HK-2 (cell line): ENCODE data around the gene YWHAG.
"Not testable (repeated sequence)": the region's sequence is repeated elsewhere in the genome, so short reads cannot be mapped to it uniquely, and the experiment has no call there.

ENCODE experiments used
- DNase-seq: peaks from one replicate; pipeline ENCODE4 v3.0.0-alpha.2; 2018; ENCODE audit not compliant: unreplicated experiment

Gene YWHAG

DNA sequence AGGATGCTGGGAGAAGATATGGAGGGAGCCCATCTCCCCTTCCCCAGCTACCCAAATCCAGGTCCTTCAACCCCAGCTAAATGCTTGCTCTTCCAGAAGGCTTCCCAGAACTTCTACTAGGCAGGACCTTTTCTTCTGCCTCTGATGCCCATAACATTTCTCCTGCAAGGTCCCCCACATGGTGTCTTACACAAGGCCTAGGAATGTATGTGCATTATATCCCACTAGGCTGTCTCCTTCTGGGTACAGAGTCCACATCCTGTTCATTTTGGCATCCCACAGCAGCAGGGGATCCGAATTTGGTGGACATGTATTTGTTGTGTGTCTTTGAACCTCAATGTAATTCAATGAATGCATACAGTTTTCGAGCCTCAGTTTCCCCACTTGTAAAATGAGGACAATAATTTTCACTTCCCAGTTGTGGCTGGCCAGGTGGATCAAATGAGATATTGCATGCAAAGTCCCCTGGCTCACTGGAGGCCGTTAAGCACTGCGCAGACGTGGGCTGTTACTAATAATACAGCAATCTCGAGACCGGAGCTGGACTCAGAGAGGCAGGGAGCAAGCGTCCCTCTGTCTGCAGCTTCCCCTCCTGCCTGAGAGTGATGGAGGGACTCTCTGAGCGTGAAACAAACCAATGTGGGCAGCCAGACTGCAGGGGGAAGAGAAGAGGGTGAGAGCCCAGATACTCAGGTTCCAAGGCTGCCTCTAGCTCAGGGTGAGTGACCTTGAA lies 18.6 kb upstream of the YWHAG start:
- no peak for DNase-seq

DNA sequence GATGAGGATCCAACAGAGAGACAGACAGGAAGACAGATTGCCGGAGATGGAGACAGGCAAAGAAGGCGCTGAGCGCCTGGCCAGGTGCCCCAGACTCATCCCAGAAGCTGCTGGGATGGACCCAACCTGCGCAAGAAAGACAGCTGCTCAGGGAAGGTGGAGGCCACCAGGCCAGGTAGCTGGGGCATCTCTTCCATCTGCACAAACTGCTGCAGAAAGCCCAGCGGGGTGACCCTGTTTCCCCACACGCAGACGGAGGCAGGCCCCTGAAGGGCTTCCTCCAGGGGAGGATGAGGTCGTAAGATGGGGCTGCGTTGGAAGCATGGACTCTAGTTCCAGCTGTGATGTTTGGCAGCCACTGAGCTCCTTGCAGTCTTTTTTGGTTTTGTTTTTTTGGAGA lies 16.5 kb upstream of the YWHAG start:
- DNase-seq, result no peak

DNA sequence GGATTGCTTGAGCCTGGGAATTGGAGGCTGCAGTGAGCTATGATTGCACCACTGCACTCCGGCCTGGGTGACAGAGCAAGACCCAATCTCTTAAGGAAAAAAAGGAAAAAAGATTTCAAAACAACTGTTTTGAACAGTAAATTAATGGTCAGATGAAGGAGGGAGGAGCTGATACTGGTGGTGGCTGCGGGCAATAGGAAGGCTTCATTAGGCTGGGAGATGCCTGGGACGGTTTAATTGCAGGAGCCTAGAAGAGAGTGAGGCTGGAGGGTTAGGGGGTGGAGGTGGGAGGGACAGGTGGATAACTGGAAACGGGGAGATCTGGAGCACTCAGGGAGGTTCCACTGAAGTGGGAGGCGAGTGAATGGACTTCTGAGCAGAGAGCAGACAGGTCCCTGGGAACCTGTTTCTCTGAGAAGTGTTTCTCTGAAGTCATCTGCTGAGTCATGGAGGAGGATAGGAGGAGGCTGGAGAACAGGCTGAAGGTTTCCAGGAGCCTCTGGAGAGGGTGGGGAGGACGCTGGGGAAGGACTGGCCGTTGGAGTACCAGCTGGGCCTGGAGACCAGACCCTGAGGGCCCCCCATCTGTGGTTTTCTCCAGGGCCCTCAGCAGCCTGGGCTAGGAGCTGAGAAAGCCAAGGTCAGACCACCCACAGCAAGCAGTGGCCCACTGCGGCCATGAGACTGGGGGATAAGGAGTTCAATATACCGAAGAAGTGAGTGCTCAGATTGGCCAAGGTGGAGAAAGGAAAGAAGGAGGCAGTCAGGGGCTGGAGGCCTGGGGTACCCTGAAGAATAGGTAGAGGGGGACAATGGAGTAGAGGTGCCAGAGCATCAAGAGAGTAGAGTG lies 14.4 kb upstream of the YWHAG start:
- DNase-seq, result peak; percentile 55

DNA sequence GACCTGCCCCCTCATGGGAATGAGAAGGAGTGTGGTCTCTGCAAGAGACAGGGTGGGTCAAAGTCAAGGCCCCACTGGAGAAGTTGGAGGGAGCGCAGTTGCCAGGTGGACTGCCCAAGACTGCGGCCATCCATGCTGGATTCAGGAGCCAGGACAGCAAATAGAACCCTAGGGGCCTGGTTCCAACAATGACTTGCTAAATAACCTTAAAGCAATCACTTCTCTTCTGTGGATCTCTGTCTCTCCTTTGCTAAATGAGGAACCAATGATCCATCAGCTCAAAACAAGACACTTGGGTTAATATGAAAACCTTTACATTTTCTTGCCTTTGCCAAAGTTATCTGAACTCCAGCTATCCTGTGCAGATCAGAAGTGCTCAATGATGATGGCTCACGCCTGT lies 12.6 kb upstream of the YWHAG start:
- DNase-seq, result no peak

DNA sequence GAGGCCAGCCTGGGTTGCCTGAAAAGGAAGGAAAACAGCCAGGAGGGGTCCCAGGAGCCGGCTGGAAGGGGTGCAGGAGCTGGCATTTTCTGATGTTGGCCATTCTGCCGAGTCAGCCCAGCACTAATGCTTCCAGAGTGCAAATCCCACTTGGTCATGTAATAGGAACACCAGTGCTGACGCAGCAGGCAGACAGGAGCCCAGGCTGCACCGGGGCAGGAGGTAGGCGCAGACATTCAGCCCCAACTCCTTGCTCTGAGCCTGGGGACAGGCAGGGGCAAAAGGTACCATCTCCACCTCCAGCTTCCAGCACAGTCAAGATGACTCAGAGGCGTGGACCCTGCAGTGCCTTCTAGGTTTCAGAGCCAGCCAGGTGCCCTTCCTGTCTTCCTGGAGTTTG lies 10.2 kb upstream of the YWHAG start:
- DNase-seq, result no peak

DNA sequence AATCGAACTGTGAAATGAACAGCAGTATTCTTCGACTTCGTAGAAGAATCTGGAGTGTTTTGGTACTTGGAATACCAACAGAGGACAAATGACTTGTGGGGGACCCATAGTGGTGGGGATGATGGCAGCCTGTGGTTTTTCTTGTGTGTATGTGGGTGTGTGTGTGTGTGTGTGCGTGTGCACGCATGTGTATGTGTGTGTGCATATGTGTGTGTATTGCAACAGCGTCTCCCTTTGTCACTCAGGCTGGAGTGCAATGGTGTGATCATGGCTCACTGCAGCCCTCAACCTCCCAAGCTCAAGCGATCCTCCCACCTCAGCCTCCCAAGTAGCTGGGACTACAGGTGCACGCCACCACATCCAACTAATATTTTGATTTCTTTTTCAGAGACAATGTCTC lies 9.4 kb upstream of the YWHAG start:
- DNase-seq, result no peak

DNA sequence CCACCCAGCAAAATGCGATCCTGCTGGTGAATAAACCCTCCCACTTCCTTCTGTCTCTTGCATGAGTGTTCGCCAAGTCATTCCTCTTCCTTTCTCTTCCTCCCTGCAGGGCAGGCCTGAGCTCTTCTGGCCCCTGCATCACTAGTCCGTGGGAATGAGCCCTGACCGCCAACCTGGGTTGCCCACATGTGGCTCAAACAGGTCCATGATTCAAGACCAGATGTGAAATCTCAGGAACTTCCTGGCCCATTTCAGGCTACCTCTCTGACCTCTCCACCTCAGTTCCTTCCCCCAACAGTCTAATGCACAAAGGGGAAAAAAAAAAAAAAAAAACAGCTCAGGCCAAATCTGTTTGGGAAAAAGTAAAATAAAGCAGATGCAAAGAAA lies 5.4 kb upstream of the YWHAG start:
- peak; percentile 64 for DNase-seq

DNA sequence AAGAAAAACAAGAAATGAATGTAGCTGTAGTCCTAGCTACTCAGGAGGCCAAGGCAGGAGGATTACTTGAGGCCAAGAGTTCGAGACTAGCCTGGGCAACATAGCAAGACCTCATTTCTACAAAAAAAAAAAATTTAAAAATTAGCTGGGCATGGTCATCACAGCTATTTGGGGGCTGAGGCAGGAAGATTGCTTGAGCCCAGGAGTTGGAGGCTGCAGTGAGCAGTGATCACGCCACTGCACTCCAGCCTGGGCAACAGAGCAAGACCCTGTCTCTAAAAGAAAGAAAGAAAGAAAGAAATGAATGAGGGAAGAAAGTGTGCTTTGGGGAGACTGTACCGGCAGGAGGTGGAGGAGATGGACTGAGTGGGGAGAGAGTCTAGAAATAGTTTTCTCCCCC lies 5.0 kb upstream of the YWHAG start:
- DNase-seq, result not testable (repeated sequence)

DNA sequence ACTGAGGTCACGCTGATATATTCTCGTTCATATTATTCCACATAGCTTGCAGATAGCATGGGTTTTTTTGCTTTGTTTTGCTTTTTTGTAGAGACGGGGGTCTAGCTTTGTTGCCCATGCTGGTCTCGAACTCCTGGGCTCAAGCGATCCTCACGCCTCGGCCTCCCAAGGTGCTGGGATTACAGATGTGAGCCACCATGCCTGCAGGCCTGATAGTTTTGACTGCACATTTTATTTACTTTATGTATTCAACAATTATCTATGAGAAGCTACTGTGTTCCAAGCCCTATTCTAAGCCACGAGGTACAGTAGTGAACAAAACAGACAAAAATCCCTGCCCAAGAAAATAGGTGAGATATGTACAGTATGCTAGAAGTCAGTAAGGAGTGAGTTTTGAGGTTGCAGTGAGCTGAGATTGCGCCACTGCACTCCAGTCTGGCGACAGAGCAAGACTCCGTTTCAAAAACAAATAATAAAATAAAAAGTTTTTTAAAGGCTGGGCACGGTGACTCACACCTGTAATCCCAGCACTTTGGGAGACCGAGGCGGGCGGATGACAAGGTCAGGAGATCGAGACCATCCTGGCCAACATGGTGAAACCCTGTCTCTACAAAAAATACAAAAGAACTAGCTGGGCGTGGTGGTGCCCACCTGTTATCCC lies 1.3 kb upstream of the YWHAG start:
- DNase-seq, result no peak

DNA sequence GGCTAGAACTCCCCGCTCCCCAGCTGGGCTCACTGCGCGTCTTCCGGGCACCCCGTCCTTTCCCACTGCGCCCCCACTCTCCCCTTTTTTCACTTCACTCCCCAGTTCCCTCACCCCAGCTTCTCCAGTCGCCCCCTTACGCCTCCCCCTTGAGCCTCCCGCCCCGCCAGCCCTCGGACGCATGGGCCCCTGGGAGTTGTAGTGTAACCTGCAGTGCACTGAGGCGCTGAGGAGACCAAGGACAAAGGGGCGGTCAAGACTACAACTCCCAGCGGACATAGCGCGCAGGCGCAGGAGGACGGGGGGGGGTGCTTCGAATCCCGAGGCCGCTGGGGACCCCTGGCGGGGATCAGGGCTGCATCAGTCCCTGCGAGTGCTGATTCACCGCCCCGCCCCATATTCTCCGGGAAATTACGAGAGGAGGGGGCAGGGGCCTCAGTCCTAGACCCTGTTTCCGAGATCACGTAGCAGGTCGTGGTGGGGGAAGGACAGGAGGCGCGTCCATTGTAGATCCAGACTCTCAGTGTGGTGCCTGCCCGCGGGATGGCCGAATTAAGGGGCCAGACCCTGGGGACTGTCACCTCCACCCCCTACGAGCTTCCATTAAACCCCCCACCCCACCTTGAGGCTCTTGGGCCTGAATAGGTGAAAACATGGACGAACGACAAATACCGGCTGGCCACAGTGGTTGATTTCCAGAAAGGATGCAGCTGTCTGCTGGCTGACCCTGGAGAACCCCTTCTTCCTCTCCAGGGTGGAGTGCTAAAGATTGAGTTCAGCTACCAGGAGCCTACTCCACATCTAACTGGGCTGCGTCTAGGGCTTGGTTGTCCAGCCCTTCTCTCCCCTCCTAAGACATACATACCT lies 553 bp upstream of the YWHAG start:
- peak; percentile 99 for DNase-seq

DNA sequence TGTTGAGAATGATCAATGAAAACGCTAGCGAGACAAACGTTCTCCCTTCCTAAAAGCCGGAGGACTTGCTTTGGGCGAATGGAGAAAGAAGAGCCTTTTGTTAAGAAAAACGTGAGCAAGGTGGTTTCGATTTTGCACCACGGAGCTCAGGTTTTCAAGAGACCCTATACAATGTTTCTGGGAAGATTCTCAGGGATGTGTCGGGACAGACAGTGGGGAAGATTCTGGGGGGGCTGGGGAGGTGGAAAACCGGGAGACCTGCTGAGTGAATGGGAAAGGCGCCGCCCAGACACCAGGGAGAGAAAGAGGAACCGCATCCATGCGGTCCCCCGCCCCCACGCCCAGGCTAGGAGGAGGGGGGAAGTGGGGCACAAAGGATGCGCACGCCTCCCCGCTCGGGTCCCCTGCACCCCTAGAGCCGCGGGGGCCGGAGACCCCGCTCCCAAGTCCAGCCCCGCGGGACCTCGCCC lies 745 bp downstream of the YWHAG start:
- DNase-seq, result peak; percentile 45

DNA sequence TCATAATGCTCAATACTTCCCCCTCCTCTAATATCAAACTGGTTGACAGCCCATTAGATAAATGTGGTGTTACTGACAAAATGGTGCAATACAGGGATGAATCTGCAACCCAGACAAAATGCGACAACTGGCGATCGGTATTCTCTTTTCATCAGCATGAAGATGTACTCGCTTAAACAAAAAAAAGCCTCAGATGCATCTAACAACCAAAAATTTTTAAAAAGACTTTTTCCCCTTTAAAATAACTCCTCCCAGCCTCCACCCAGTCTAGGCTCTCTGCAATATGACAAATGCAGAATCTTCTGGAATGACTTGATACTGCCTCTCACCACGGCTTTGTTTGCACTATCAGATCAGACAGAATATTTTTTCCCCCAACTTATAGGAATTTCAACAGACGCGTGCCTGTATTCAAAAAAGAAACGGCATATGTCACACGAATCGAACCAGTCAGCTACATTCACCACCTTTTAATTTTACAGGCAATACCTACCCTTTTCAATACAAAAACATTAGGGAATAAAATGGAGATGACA lies 1.2 kb downstream of the YWHAG start:
- no peak for DNase-seq

DNA sequence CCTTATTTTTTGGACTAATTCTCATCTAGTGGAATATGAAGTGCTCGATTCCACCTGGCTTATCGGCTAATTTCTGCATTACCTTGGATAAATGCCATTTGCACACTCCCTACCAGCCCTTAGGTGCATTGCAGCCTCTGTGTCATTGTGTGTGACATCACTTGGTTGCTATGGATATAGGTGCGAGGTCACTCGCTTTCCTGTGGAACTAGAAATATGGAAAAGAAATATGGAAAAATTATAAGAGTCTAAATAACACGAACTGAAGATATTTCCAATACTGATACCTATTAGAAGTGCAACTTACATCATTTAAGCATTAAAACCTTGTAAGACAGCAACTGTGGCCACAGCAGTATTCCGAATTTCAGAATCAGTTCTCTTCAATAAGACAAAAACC lies 2.0 kb downstream of the YWHAG start:
- DNase-seq, result no peak

DNA sequence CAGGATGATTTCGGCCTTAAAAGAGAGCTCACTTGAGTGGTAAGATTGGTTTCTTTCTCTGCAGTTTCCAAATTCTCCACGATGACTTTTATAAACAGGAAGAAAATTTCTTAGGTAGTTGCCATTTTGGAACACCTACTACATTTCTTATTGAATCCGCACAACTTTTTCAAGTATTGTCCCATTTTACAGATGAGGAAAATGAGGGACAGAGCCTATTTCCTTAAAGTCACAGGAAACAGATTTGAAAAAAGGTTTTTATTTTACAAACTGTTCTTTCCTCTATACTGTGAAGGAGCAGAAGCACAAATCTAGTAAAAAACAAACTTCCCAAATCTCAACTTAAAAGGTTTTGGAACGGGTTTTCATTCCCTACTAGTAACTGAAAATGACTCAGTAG lies 2.7 kb downstream of the YWHAG start:
- no peak for DNase-seq

DNA sequence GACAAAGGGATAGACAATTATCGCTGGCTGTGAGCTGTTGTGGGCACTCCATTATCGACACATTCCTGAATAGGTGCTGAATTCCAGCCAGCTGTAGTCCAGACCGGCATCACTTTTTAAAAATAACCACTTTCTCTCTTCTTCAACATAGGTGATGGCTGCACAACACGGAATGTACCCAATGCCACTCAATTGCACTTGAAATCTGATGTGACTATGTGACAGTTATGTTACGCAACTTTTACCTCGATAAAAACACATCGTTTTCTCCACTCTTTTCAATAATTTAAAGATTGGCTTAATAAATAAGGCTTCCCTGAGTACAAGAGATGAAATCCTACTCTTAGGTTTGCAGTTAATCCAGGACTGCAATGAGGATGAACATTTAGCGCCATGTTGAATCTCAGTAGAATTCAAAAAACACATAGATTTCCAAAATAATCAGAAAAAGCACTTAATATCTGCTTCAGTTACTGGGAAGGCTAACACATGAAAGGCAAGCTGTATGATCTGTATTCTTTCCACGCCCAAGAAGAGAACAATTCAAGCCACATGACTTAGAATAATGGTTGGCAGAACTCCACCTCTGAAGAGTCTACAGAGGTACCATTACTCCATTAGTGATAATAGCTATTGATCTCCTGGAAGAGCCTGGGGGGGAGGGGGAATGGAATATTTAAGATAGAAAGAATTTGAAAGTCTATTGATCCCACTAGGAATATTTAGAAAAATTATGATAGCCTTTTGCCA lies 3.6 kb downstream of the YWHAG start:
- no peak for DNase-seq

DNA sequence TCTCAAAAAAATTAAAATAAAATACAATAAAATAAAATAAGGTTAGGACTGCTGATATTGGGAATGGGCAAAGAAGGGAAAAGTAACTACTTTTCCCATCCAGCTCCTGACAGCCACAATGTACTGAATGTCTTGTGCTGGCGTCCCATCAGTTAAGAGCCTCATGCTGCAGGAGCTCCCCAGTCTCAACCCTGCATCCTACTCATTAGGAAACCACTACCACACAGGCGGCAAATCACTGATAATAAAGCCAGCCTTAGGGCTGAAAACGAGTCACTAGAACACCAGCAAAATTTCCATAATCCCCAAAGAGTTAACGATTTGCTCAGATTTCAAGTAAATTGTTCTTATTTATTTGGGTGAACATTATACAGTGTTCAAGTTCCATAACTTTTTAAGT lies 4.3 kb downstream of the YWHAG start:
- DNase-seq, result no peak

DNA sequence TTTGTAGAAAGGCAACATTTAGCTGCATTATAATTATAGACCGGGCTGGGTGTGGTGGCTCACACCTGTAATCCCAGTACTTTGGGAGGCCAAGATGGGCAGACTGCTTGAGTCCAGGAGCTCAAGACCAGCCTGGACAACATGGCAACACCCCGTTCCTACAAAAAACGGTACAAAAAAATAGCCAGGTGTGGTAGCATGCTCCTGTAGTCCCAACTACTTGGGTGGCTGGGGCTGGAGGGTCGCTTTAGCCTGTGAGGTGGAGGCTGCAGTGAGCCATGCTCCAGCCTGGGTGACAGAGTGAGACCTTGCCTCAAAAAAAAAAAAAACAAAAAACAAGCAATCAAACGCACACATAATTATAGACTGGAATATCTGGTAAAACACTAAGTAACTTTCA lies 5.0 kb downstream of the YWHAG start:
- no peak for DNase-seq

DNA sequence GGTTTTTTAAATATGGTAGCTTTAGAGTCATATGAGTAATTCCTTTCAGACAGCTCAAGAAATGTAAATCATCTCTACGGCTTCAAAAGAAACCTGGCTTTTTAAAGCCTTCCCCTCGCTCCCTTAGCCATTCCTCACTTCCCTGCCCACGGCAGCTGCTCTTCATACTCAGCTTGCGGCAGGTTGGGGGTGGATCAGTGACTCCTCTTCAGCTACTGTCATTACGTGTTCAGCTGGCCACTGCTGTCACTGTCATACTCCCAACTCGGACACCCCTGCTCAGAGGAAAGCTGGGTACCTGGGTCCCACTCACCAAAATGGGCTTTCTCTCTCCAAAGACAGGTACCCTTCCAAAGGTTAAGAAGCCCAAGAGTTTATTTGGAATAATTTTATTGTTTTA lies 6.6 kb downstream of the YWHAG start:
- no peak for DNase-seq

DNA sequence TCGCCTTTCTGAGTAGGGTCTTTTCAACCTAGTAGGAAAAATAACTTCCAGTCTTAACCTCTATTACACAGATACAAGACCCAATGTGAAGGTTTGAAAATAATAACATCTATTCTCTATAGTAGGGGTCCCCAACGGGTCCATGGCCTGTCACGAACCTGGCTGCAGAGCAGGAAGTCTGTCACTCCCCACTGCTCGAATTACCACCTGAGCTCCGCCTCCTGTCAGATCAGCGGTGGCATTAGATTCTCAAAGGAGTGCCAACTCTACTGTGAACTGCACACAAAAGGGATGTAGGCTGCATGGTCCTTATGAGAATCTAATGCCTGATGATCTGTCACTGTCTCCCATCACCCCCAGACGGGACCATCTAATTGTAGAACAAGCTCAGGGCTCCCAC lies 7.4 kb downstream of the YWHAG start:
- no peak for DNase-seq

DNA sequence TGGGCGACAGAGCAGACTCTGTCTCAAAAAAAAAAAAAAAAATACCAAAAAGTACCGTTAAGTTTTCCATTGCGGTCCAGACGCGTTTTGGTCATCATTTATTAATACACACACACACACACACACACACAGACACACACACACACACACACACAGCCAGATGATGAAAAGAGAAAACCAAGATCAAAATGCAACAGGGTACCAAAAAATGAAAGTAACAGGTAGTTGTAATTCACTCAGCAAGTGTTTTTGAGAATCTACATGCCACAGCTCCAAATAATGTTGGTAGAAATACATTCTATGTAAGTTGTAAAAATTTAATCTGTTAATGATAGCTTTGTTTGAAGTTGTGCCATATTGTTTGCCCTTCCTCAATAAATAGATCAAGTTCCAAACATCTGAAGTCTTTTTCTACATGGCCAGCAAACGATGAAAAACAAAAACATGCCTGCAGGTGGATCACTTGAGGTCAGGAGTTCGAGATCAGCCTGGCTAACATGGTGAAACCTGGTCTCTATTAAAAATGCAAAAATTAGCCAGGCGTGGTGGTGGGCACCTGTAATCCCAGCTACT lies 9.4 kb downstream of the YWHAG start:
- DNase-seq, result no peak
